Activated T-cell treated with anti-CD3 and anti-CD28 coated beads, Interleukin-2, amount 50 U/mL, for 1 hour (primary cell): ENCODE measurements around the gene FBXO4.

Experiments
- DNase-seq: peaks from one replicate; pipeline ENCODE4 v3.0.0-alpha.2; 2020

FBXO4 gene

GRCh38 chr5:41985945-41986695, 61.0 kb downstream of the FBXO4 start:
- no peak for DNase-seq
